ENCODE data around the gene CTDNEP1.
A peak's percentile ranks its signal among the peaks of the same experiment; 100 is the strongest.

The CTDNEP1 gene

DNA sequence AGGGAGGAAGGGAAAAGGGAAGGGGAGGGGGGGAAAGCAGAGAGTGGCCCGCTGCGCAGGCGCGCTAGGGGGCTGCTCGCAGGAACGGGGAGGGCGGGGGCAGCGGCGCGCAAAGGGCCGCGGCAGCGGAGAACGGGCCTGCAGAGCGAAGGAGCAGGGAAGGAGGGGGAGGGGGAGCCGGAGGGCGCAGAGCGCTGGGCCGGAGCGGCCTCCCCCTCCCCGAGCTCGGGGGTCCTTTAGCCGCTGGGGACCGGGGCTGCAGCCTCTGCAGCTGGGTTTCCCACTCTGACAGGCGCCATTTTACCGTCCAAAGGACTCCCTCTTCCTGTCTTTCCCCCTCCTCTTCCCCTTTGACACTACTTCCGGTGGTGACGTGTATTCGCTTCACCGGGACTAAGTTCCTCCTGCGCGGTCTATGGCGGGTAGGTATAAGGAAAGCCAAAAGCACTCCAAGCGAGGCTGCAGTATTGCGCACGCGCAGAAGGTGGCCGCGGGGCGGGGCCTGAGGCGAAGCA is at the start of gene CTDNEP1:
Gene CTDNEP1, minus strand, starts transcription at position 74 of the 515 bp plus-strand sequence. CDS start 438 bp downstream, outside the sequence.
- DNase-seq (ENCODE audit: low read depth, low spot score): peak; percentile 93

DNA sequence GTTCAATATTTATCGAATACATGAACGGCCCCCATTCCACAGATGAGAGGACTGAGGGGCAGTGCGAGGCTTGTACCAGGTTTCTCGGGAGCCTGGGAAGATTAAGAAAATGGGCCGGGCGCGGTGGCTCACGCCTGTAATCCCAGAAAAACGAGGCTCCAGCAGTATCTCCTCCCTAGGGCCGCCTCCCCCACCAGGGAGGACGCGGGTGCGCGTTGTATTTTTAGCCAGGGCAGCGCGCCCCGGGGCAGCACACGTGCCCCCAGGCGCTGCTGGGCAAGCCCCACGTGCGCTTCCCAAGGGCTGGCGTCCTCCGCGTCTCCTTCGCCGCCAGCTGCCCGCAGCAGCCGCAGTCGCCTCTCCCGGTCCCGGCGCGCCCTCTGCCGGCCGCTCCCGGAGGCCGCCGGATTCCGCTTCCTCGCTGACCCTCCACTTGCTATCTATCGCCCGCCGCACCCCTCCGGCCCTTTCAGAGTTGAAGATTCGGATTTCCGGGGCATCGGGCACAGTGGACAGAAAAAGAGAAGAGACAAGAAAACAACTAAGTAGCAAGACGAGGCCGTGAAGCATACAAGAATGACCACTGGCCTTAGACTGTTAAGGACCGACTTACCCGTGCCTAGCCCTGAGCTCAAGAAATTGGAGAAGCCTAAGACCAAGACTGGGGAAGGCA is 44.8 kb upstream of the CTDNEP1 start:
- DNase-seq (ENCODE audit: low read depth, low spot score): no peak

DNA sequence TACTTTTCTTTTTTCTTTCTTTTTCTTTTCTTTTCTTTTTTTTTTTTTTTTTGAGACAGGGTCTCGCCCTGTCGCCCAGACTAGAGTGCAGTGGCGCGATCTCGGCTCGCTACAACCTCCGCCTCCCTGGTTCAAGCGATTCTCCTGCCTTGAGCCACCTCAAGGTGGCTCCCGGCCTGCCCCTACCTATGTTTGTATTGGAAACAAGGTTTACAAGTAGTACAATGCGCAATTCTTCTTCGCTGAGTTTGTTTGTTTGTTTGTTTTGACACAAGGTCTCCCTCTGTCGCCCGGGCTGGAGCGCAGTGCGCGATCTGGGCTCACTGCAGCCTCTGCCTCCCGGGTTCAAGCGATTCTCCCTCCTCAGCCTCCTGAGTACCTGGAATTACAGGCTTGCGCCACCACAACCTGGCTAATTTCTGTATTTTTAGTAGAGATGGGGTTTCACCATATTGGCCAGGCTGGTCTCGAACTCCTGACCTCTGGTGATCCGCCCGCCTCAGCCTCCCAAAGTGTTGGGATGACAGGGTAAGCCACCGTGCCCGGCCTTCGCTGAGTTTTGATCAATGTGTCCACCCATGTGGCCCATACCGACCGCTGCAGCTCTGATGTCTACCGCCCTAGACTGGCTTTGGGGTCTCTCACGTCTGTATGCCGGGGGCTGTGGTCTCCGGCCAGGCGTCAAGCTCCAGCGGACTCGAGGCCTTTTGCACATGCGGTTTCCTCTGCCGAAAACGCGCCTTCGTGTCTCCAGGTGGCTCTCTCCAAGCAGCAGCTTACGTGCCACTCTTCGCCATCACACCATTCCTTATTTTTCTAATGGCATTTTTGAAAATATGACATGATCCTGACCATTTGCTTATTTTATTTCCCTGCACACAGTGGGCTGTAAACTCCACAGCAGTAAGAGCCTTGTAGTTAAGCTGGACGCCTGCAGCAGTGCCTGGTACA is 44.0 kb upstream of the CTDNEP1 start:
- DNase-seq (ENCODE audit: low read depth, low spot score): no peak

DNA sequence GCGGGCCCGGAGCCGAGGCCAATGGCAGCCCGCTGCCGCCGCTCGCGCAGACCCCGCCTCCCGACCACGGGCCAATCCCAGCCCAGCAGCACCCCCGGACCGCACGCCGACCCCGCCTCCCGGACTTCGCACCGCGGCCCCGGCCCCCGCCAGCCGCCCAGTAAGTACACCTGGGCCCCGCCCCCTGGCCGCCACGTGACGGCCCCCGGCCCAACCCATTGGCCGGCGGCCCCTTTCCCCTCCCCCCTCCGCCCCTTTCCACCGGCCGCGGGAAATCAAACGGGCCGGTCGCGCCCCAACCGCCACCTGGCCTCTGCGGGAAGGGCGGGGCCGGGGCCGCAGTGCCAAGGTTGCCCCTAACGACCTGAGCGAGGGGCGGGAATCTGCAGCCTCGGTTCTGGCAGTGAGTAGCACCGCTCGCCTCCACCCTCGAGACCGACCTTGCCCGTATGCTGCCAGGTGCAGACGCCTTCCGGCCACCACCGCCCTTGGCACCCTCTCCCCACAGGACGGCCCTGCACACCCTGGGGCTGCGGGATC is 43.1 kb upstream of the CTDNEP1 start, which contains the start of gene YBX2:
Gene YBX2, minus strand, starts transcription at position 26 of the 540 bp plus-strand sequence. CDS start 139 bp downstream, outside the sequence.
- peak; percentile 51 for DNase-seq (ENCODE audit: low read depth, low spot score)

DNA sequence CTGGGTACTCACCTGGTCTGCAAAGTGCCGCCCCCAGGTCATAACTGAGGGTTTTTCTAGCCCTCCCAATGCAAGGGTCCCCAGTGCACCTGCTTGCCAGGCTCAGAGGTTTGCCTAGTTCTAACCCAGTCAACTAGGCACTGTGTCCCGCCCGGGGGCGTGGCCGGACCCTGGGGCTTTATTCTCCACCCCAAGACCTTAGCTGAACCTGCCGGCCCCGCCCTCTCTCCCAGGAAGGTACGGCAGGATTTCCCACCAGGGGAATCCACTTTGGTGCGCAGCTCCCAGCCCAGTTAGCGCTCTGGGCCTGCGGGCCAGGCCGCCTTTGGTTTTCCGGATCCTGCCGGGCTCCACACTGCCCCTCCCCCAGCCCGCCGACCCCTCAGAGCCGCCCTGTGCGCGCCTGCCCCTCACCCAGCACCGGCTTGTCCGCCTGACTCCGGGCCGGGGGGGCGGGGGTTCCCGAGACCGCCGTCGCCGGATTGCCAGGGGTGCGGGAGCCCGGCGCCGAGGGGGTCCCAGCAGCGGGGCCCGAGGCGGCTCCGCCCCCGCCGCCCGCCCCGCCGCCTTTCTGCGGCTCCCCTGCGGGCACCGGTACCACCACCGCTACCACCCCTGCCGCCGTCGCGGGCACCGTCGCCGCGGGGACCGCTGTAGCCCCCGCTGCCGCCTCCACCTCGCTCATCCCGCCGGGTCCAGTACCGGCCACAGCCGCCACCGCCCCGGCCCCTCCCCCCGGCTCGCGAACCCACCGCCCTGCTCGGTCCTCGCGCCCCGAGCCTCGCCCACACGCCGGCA is 42.5 kb upstream of the CTDNEP1 start:
- DNase-seq (ENCODE audit: low read depth, low spot score): no peak

DNA sequence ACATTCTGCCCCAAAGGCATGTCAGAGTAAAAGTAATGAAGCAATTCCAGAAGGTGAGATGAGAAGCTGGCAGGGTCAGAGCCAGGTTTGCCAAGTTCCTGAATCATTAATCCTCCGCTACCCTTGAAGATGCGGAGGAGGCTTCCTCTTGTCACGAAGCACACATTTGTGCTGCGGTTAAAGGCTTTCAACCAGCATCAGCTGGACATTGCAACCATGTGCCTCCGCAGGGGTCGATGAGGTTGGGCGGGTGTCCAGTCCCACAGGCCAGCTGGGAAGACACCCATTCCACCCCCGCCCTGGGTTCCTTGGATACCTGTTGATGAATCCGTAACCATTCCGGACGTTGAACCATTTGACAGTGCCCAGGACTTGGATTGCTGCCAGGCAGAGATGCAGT is 41.6 kb upstream of the CTDNEP1 start:
- no peak for DNase-seq (ENCODE audit: low read depth, low spot score)

DNA sequence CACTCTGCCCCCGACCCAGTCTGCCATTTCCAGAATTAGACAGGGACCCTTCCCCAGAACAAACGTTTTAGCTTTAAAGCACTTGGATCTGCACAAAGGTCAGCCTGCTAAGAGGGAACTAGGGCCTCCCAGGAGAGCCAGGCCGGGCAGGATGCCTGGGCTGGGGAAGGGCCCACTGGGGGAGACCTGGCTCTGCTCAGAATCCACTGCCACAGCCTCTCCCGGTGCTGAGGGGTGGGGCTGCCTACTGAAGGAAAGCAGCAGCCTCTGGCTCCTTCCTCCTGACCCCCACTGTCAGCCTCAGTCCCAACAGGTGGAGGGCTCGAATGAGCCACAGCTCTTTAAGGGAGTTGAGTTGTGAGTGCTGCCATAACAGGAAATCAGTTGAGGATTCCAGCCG is 41.2 kb upstream of the CTDNEP1 start:
- no peak for DNase-seq (ENCODE audit: low read depth, low spot score)

DNA sequence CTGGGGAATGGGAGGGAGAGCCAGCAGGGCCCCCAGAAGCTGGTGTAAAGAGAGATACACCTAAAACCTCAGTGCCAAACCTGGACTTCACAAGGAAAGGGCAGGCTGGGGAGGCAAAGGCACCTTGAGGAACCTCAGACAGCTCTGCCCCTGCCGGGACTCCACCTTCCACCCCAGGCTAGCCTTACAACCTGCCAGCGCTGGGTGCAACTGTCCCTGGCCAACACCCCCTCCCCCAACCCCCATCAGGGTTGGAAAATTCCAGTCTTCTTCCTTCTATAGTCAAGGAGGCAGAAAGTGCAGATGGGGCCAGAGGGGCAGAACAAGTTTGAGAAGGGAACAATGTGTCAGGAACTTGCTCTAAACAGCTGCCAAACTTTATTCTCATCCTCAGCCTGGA is 40.7 kb upstream of the CTDNEP1 start:
- no peak for DNase-seq (ENCODE audit: low read depth, low spot score)

DNA sequence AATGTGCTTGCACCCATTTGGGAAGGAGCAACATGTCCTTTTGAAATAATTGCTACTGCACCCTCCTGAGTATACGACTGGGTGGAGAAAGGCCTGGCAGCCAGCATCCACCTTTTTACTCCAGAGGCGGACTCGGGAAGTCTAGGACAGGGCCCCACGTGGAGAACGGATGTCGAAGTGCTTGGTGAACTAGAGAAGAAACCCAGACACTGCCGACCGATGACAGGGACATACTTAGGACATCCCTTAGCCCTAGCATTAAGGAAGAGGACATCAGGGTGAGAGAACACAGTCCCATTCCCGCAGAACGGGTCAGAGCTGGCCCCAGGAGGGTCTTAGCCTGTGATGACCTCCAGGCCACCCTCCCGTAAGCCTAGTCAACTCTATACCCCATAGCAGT is 39.2 kb upstream of the CTDNEP1 start:
- DNase-seq (ENCODE audit: low read depth, low spot score): no peak

DNA sequence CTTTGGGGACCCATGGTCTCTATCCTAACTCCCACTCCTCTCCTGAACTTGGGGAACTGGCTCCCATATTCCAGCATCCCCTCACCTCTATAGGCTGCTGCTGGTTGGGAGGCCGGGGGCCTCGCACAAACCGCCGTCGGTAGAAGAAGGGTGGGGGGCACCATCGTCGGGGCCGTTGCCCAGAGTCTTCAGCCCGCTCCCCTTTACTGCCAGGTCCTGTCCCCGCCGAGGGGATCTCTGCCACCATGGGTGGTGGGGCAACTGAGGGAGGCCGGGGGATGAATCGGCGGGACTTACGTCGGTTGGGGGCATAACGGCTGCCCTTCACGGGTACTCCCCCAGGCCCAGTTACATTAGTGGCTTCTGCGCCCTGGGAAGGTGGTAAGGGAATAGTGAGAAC is 38.6 kb upstream of the CTDNEP1 start:
- no peak for DNase-seq (ENCODE audit: low read depth, low spot score)

DNA sequence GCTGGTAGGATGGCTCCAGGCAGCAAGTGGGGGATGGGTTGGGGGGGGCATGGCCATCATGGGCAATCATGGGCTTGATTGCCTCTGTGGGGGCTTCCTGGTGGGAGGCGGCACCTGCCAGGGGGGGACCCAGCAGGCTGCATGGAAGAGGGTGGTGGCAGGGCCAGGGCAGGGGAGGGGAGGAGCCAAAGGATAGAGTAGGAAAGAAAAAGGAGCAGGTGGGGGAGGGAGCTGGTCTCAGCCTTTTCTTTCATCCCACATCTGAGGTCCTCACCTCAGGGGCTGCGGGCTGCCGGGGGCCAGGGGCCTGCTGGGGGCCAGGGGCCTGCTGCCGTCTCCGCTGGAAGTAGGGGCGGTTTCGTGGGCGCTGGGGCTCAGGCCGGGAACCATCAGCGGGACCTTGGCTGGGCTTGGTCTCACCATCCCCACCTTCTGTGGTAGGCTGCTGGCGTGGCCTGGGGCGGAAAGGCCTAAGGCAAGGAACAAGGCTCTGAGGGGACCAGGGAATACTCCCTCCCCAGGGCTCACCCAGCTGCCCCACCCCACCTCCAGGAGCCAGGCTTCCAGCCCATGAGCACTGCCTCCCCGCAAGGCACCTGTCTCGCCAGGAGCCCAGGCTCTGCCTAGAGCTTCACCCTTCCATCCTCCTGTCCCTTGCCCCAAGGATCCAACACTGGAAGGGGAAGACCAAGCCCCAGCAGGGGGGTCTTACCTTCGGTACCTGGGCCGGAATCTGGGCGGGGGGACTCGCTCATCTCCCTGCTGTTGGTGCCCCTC is 37.9 kb upstream of the CTDNEP1 start:
- no peak for DNase-seq (ENCODE audit: low read depth, low spot score)

DNA sequence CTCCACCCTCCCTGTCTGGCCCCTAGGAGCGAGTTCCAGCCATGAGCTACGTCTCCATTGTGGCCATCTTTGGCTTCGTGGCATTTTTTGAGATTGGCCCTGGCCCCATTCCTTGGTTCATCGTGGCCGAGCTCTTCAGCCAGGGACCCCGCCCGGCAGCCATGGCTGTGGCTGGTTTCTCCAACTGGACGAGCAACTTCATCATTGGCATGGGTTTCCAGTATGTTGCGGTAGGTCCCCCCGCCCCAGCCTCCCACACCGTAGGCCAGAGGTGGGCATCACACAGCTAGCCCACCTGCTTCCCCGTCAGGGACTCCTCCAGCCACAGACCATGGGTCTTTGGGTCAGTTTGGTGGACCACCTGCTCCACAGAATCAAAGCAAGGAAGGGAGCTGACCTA is 34.1 kb upstream of the CTDNEP1 start:
- no peak for DNase-seq (ENCODE audit: low read depth, low spot score)

DNA sequence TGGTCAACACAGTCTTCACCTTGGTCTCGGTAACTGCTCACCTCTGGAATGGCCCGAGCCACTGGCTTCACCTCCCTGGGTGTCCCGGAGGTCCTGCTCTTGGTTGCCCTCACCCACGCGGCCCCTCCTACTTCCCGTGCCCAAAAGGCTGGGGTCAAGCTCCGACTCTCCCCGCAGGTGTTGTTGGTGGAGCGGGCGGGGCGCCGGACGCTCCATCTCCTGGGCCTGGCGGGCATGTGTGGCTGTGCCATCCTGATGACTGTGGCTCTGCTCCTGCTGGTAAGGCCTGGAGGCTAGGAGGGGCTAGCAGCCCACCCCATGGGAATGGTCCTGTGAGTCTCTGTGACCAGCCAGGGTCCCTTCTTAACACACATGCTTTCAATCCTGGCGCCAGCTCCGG is 33.4 kb upstream of the CTDNEP1 start:
- no peak for DNase-seq (ENCODE audit: low read depth, low spot score)

DNA sequence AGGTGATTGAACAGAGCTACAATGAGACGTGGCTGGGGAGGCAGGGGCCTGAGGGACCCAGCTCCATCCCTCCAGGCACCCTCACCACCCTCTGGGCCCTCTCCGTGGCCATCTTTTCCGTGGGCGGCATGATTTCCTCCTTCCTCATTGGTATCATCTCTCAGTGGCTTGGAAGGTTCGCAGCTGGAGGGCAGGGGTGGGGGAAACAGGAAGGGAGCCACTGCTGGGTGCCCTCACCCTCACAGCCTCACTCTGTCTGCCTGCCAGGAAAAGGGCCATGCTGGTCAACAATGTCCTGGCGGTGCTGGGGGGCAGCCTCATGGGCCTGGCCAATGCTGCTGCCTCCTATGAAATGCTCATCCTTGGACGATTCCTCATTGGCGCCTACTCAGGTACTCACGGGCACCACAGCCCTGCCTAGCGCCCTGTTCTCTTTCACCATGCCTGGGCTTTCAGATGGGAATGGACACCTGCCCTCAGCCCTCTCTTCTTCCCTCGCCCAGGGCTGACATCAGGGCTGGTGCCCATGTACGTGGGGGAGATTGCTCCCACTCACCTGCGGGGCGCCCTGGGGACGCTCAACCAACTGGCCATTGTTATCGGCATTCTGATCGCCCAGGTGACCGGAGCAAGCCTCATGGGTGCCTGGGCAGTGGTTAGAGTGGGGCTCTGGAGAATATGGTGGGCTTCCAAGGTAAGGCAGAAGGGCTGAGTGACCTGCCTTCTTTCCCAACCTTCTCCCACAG is 32.1 kb upstream of the CTDNEP1 start:
- DNase-seq (ENCODE audit: low read depth, low spot score): no peak

DNA sequence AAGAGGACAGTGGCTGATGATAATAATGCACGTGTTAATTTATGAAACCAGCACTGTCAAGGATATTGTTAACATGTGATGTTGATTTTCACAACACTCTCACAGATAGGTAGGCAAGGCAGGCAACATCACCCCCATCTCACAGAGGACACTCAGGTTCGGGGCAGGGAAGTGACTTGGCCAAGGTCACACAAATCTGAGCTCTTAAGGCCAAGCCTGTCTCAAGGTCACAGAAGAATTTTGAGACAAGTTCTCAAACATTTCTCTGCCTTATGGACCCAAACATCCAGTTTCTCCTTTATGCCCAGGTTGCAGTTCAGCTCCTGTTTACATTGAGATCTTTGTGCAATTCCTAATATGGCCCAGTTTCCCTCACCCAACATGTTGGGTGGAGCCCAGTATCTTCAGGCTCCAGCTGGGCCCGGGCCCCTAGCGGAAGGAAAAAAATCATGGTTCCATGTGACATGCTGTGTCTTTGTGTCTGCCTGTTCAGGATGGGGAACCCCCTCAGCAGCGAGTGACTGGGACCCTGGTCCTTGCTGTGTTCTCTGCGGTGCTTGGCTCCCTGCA is 31.3 kb upstream of the CTDNEP1 start:
- DNase-seq (ENCODE audit: low read depth, low spot score): no peak

DNA sequence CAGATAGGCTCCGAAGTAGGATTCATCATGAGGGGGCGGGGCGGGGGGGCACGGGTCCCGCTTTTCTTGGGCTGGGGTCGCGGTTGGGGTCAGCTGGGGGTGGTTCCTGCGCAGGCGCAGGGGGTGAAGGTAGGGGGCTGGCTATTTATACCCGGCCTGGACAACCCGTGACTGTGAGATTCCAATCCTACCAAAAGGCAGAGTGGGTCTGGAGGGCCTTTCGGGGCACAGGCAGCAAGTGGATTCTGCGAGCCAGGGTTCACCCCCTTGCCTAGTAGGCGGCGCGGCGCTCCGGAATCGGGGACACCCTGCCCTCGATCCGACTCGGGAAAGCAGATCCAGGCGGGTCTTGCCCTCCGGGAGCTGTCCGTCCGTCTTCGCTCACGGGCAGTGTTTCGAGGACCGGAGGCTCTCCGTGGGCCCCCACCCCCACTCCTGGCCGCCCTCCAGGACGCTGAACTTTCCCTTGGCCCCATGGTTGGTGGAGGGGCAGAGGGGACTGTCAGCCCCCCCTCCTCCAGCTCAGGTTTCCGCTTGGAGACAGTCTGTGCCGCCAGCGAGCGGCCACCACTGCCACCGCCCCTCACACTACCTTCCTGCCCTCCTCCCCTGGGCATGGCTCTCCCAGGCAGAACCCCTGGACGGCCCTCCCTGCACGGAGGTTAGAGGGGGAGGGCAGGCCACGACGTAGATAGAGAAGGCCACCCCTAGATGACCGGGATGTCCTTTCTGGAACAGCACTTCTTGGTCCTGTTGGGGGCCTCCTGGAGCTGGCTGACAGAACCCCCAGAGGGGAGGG is 30.6 kb upstream of the CTDNEP1 start:
- no peak for DNase-seq (ENCODE audit: low read depth, low spot score)

DNA sequence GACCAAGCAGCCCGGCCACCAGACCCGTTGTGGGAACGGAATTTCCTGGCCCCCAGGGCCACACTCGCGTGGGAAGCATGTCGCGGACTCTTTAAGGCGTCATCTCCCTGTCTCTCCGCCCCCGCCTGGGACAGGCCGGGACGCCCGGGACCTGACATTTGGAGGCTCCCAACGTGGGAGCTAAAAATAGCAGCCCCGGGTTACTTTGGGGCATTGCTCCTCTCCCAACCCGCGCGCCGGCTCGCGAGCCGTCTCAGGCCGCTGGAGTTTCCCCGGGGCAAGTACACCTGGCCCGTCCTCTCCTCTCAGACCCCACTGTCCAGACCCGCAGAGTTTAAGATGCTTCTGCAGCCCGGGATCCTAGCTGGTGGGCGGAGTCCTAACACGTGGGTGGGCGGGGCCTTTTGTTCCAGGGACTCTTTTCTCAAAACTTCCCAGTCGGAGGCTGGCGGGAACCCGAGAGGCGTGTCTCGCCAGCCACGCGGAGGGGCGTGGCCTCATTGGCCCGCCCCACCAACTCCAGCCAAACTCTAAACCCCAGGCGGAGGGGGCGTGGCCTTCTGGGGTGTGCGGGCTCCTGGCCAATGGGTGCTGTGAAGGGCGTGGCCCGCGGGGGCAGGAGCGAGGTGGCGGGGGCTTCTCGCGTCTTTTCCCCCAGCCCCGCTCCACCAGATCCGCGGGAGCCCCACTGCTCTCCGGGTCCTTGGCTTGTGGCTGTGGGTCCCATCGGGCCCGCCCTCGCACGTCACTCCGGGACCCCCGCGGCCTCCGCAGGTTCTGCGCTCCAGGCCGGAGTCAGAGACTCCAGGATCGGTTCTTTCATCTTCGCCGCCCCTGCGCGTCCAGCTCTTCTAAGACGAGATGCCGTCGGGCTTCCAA is 29.8 kb upstream of the CTDNEP1 start, which contains the start of gene SLC2A4:
Gene SLC2A4, plus strand, starts transcription at position 645 of the 879 bp plus-strand sequence. Its CDS starts 217 bp downstream, at position 862.
- peak; percentile 80 for DNase-seq (ENCODE audit: low read depth, low spot score)
